GM12873 (cell line): ENCODE data around the gene PAPPA2.

ENCODE experiments used
- CTCF ChIP-seq: IDR thresholded peaks from 2 replicates; pipeline ENCODE4 v1.5.1; 2012; ENCODE audit warnings: low read depth, mild to moderate bottlenecking, moderate library complexity, low read length, control low read depth; ENCODE audit not compliant: insufficient read depth; ENCODE audit errors: missing control alignments

The PAPPA2 gene

GRCh38 chr1:176448340-176448739 lies 14.6 kb upstream of the PAPPA2 start:
- no peak for TF ChIP-seq CTCF

- TF ChIP-seq CTCF, result no peak
Measured at GRCh38 chr1:176450526-176450925, 12.4 kb upstream of the PAPPA2 start.

- no peak for TF ChIP-seq CTCF
Measured at GRCh38 chr1:176456795-176457194, 6.2 kb upstream of the PAPPA2 start.

- TF ChIP-seq CTCF, result no peak
Measured at GRCh38 chr1:176460544-176461336, 2.2 kb upstream of the PAPPA2 start.

GRCh38 chr1:176461576-176461975 lies 1.4 kb upstream of the PAPPA2 start:
- TF ChIP-seq CTCF, result no peak

GRCh38 chr1:176466514-176466913 lies 3.5 kb downstream of the PAPPA2 start:
- peak; percentile 62 for TF ChIP-seq CTCF

- no peak for TF ChIP-seq CTCF
Measured at GRCh38 chr1:176469450-176470010, 6.6 kb downstream of the PAPPA2 start.
